GM12801 (cell line): ENCODE measurements around the gene SPATS2L.

Experiments used
- CTCF ChIP-seq: IDR thresholded peaks from one replicate; pipeline ENCODE4 v1.5.1; 2011; ENCODE audit warnings: control low read depth; ENCODE audit not compliant: insufficient read length; ENCODE audit errors: extremely low read depth

SPATS2L gene

GRCh38 chr2:200353120-200353519, 46.6 kb downstream of the SPATS2L start:
- TF ChIP-seq CTCF, result no peak

GRCh38 chr2:200353874-200354273, 47.4 kb downstream of the SPATS2L start:
- TF ChIP-seq CTCF, result no peak

- TF ChIP-seq CTCF, result no peak
These were observed 48.6 kb downstream of the SPATS2L start for GRCh38 chr2:200354833-200355751.

GRCh38 chr2:200356321-200356720, 49.8 kb downstream of the SPATS2L start:
- no peak for TF ChIP-seq CTCF

- TF ChIP-seq CTCF, result no peak
These were observed 50.4 kb downstream of the SPATS2L start for GRCh38 chr2:200356857-200357384.

- TF ChIP-seq CTCF, result no peak
These were observed 51.4 kb downstream of the SPATS2L start for GRCh38 chr2:200357845-200358244.

- no peak for TF ChIP-seq CTCF
These were observed 53.1 kb downstream of the SPATS2L start for GRCh38 chr2:200359552-200359951.
